ENCODE measurements around the gene ATP8A2. TPM values are rescaled to one million over a fixed set of nuclear protein-coding genes. Genes with fewer than 3 reads are reported as not detected.

The ATP8A2 gene
- total RNA-seq, 3 donors from 2014 or later, result under 0.01 to 1.0 (median under 0.01) TPM

DNA sequence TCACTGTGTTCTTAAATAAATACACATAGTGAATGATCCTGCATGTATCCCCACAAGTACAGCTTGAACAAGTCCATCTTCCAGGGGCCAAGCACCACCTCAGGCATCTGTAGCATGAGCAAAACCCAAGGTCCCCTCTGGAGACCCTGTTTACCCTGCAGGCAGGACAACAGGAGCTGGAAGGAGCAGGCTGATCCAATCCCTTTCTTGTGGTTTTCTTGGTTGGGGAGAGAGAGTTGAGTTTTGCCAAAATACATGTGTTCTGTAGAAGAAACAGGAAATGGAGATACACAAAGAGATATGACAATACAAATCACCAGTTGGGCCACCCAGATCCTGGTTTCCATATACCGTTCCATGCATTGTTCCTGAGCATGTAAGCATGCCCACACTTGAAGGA is 587.2 kb downstream of the ATP8A2 start:
- Histone ChIP-seq H3K9me3 (no peaks in the 10 kb centered on the region), H3K27me3 (no peaks in the 10 kb centered on the region), H3K36me3 (no peaks in the 10 kb centered on the region), H3K4me1 (no peaks in the 10 kb centered on the region), H3K4me3 (no peak overlapping the region), H3K27ac (no peak overlapping the region)
- TF ChIP-seq POLR2A (IDR thresholded peaks at IDR 0.05) (no peak), POLR2AphosphoS5 (IDR thresholded peaks at IDR 0.05) (no peak)
- TF ChIP-seq, protein P1, sequence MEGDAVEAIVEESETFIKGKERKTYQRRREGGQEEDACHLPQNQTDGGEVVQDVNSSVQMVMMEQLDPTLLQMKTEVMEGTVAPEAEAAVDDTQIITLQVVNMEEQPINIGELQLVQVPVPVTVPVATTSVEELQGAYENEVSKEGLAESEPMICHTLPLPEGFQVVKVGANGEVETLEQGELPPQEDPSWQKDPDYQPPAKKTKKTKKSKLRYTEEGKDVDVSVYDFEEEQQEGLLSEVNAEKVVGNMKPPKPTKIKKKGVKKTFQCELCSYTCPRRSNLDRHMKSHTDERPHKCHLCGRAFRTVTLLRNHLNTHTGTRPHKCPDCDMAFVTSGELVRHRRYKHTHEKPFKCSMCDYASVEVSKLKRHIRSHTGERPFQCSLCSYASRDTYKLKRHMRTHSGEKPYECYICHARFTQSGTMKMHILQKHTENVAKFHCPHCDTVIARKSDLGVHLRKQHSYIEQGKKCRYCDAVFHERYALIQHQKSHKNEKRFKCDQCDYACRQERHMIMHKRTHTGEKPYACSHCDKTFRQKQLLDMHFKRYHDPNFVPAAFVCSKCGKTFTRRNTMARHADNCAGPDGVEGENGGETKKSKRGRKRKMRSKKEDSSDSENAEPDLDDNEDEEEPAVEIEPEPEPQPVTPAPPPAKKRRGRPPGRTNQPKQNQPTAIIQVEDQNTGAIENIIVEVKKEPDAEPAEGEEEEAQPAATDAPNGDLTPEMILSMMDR (IDR thresholded peaks at IDR 0.05), result no peak
- intact Hi-C loops (cut with DNase I; ENCODE audit: low total_unique reads), result no loop called here
- no peak for DNase-seq (ENCODE audit: low spot score in 2 of 2)

DNA sequence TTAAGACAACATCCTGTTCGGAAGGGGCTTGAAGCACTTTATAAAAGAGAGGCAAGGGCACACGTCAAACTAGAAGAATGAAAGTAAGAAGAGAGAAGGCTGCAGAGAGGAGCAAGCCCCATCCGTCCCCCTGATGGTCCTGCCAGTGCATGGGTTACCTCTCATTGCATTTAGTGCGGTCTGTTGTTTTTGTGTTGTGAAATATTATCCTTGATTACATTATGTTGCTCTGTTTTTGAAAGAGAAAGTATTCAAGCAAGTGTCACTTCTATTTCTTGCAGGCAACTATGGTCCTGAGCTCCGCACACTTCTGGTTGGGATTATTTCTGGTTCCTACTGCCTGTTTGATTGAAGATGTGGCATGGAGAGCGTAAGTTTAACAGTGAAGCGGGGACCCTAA is 589.5 kb downstream of the ATP8A2 start:
- intact Hi-C loops (cut with DNase I; ENCODE audit: low total_unique reads), result no loop called here
- Histone ChIP-seq H3K4me3 (no peak overlapping the region), H3K36me3 (no peaks in the 10 kb centered on the region), H3K27me3 (no peaks in the 10 kb centered on the region), H3K9me3 (no peaks in the 10 kb centered on the region), H3K4me1 (no peaks in the 10 kb centered on the region), H3K27ac (no peak overlapping the region)
- TF ChIP-seq POLR2A (IDR thresholded peaks at IDR 0.05) (no peak), POLR2AphosphoS5 (IDR thresholded peaks at IDR 0.05) (no peak)
- TF ChIP-seq, protein P1 (IDR thresholded peaks at IDR 0.05), result no peak
- DNase-seq (ENCODE audit: low spot score in 2 of 2), result no peak

DNA sequence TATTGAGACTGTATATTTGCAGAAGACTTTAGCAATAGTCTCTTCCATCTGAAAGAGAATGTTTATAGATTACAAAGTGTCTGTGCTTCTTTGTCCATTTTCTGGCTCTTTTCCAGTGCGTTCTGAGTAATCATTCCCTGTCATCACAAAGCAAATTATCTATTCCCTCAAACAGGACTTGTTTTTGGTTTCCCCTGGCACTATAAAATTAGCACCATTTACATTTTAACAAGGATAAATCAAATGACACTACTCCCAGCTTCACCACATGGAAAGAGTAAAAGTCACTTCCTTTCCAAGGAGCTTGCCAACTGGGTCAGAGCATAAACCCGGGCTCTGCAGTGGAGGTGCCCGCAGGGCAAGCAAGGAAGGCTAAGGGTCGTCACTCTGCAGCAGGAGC is 591.9 kb downstream of the ATP8A2 start:
- H3K27me3 ChIP-seq, result no peaks in the 10 kb centered on the region
- H3K27ac ChIP-seq, result no peak overlapping the region
- intact Hi-C loops (cut with DNase I; ENCODE audit: low total_unique reads), result no loop called here
- no peaks in the 10 kb centered on the region for H3K4me1 ChIP-seq
- TF ChIP-seq, protein P1 (IDR thresholded peaks at IDR 0.05), result no peak
- TF ChIP-seq POLR2AphosphoS5 (IDR thresholded peaks at IDR 0.05) (no peak), POLR2A (IDR thresholded peaks at IDR 0.05) (no peak)
- no peak overlapping the region for H3K4me3 ChIP-seq
- DNase-seq (ENCODE audit: low spot score in 2 of 2), result no peak
- no peaks in the 10 kb centered on the region for H3K36me3 ChIP-seq
- no peaks in the 10 kb centered on the region for H3K9me3 ChIP-seq

DNA sequence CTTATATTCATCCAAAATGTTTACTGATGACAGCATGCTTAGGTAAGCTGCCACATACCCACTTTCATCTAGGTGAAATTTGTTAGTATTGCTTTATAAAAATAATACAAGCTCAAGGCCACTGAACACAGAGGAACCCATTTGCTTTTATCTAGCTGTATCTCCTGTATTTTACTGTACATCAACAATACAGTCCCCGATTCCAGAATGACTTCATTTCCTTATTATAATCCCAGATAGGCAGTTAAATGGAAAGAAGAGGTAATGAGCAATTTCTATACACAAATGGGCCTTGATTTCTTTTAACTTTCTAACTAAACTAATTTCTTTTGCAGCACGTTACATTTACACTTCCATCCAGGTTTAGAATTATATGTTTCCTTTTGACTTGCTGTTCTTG is 593.8 kb downstream of the ATP8A2 start:
- Histone ChIP-seq H3K27ac (no peak overlapping the region), H3K36me3 (no peaks in the 10 kb centered on the region), H3K9me3 (no peaks in the 10 kb centered on the region), H3K4me1 (peaks cover 0 to 3% of the 10 kb centered on the region in 2 donors), H3K4me3 (no peak overlapping the region), H3K27me3 (no peaks in the 10 kb centered on the region)
- intact Hi-C loops (cut with DNase I; ENCODE audit: low total_unique reads), result no loop called here
- TF ChIP-seq POLR2A (IDR thresholded peaks at IDR 0.05) (no peak), POLR2AphosphoS5 (IDR thresholded peaks at IDR 0.05) (no peak)
- TF ChIP-seq, protein P1 (IDR thresholded peaks at IDR 0.05), result no peak
- no peak for DNase-seq (ENCODE audit: low spot score in 2 of 2)

DNA sequence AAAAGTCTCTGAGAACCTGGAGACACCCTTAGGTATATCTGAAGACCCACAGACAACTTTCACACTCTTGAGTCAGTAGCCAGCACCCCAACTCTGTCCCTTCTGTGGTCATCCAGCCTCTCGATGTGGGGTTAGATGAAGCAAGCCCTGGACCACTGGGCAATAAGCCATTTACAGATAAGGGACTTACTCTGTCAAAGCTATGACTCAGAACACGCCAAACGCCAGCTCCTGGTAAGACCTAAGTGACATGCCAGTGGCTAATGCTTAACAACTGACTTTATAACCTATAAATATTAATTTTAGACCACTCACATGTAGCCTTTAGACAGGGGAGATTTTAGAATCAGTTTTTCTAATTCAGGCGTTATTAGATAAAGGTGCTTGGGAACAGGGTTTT is 594.3 kb downstream of the ATP8A2 start:
- Histone ChIP-seq H3K4me1 (peaks cover 0 to 3% of the 10 kb centered on the region in 2 donors), H3K36me3 (no peaks in the 10 kb centered on the region), H3K4me3 (no peak overlapping the region), H3K27ac (no peak overlapping the region), H3K27me3 (no peaks in the 10 kb centered on the region), H3K9me3 (no peaks in the 10 kb centered on the region)
- no peak for TF ChIP-seq POLR2A (IDR thresholded peaks at IDR 0.05)
- no peak for TF ChIP-seq POLR2AphosphoS5 (IDR thresholded peaks at IDR 0.05)
- TF ChIP-seq, protein P1 (IDR thresholded peaks at IDR 0.05), result no peak
- intact Hi-C loops (cut with DNase I; ENCODE audit: low total_unique reads), result no loop called here
- DNase-seq (ENCODE audit: low spot score in 2 of 2), result no peak
